ENCODE data around the gene DACH1.

Gene DACH1

DNA sequence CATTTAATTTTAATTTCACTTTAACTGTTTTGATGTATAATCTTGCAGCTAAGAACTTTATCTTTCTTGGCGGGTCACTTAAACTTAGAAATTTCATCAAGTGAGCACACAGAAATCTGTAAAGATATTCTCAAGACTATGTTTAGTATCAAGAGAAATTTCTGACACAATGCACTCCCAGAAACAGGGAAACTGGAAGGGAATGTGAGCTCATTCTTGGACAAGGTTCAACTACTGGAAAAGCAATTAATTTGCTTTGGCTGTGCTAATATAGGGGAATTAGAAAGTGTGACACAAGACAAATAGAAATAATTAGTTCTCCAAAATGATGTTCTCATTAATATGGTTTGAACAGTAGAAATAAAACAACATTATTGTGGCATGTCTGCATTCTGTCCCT lies 402.3 kb downstream of the DACH1 start:
- DNase-seq: peak; percentile 36

DNA sequence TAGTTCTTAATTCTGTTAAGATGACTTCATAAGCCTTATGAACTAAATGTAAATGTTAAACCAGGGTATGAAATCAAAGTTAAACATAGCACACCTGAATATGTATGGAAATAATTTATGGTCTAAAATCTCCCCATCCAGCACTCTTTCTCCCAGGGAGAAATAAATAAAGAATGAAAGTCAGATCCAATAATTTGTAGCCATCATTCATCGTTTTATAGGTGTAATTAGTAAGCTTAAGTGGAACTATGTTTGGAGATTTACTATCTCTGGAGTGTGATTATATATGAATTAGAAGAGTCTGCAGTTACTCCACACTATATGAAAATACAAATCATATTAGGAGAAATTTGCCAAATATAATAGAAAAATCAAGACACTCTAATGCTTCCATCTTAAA lies 405.1 kb downstream of the DACH1 start:
- DNase-seq: no peak

DNA sequence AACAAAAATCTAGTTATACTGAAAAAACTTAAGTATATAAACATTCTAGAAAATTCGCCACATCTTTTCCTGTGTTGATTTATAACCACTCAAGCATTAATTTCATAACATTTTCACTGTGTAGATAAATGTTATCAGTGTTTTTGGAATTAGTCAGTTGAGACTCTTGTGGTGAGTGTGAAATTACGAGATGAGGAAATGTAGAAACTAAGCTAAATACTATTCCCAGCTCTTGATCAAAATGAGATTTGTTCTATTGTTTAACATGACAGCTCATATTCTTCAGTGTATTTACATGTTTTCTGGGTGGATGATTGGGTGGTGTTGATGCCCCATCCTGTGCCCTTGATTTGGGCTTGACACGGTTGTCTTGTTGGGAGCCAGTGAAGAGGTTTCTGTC lies 406.8 kb downstream of the DACH1 start:
- DNase-seq: peak; percentile 54

DNA sequence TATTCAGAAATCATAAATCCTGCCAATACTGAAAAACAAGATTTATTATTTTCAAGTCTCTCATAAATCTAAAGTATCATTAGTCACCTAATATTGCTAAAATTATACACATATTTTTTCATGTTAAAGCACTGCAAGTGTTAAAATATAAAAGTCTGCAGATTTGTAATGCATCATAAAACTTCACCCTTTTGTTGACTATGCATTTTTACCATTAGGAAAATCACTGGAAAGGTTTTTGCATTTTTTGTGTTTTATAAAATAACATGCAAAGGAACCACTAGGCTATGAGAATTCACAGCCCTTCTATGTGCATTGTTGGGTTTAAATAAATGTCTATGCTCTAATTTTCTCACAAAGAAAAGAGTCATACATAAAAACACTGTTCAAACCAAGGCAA lies 407.3 kb downstream of the DACH1 start:
- no peak for DNase-seq

DNA sequence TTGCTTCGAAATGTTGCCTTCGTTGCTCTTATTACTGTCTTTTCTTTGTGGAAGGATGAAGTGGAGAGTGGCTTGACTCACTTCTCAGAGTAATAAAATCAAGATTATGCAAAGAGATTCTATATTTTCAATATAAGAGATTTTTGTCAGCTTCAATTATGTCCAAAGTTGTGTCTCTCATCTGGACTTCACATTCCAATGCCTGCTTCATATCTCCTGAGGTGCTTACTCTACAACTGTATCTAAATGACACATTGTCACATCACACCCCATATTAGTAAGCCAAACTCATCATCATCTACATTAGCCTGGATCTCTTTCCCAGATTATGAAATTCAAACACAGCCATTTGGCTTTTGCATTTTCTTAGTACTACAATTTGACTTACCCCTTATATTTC lies 409.4 kb downstream of the DACH1 start:
- no peak for DNase-seq

DNA sequence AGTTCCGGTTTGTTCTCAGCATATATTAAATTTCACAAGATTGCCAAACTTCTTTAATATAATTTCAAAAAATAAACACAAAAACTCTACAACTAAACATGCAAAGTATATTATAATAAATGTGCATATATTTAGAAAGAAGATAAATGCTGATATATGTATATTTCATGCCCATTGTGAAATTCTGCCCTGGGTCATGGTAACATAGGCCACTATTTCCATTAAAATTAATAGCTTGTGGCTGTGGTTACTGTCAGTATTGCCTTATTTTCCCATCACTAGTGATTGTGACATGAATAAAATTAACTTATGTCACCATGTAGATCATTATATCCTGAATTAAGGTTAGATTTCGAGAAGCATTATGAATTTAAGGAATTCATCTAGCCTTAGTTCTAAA lies 410.9 kb downstream of the DACH1 start:
- DNase-seq: no peak

DNA sequence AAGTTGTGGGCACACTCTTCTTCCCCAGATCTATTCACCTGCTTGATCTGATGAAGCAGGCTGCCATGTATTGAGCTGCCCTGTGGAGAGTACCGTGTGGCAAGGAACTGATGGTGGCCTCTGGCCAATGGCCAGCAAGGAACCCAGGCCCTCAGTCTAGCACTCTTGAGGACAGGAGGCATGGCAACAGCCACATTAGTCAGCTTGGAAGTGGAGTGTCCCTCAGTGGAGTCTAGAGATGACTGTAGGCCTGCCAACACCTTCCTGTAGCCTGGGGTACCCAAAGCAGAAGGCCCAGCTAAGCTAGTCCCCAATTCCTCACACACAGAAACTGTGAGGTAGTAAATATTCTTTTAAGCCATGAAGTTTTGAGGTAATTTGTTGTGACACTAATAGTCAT lies 412.5 kb downstream of the DACH1 start:
- DNase-seq: no peak

DNA sequence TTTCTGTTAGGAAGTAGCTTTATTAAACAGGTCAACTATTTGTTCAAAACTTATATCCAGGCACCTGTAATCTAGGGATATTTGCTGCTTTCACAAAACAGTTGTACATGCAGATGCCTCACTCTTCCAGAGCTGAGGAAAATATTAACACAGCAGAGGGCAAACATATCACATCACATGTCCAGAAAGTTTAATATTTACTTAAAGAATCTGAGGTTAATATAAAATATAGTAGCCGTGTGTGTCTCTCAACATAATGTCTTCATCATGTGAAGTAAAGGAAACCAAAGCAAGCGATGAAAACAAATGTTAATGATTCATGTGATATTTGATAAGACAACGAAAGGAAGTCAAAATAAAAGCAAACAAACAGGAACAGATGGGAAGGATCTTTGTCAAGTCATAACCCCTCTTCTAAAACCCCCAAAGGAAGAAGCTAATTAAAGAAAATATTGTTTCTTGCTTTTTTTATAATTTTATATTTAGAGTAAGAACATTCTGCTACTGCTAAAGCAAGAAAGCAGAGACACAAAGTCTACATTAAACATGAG lies 418.8 kb downstream of the DACH1 start:
- no peak for DNase-seq

DNA sequence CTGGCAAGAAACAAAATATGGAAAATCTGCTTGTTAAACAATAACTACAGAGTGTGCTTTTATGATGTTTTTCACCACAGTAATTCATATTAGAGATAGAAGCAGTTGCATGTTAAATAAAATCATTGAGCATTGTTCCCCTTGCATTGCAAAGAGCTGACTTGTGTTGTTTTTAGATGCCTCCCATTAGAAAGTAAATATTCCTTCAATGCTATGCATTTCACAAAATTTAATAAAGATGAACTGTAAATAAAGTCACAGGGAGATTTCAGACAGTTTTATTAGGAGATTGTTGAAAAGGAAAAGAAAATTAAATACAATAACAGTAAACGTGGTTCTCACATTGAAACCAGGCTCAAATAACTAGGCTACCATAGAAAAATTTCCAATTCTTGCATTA lies 429.3 kb downstream of the DACH1 start:
- no peak for DNase-seq

DNA sequence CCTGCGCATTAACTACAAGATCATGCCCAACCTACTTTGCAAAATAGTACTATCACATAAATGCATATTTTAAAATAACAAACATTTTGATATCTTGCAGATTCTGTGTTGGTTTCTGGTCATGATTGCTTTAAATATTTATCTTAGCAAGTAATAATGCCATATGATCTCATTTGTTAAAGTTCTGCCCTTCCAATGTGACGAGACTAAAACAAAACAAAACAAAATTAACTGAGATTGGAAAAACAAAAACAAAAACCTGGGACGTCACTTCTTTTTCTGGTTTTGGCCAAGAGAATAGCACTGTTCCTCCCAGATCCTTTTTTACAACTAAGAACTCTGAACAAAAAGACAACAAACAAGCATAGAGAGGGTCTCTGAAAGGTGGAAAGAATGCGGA lies 436.3 kb downstream of the DACH1 start:
- no peak for DNase-seq

DNA sequence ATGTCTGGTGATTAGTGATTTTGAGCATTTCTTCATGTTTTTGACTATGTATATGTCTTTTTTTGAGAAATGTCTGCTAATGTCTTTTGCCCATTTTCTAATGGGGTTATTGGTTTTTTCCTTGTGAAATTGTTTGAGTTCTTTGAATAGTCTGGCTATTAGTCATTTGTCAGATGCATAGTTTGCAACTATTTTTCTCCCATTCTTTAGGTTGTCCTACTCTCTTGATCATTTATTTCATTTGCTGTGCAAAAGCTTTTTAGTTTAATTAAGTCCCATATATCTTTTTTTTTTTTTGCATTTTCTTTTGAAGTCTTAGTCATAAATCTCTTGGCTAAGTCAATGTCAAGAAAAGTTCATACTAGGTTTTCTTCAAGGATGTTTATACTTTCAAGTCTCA lies 449.8 kb downstream of the DACH1 start:
- peak; percentile 42 for DNase-seq

DNA sequence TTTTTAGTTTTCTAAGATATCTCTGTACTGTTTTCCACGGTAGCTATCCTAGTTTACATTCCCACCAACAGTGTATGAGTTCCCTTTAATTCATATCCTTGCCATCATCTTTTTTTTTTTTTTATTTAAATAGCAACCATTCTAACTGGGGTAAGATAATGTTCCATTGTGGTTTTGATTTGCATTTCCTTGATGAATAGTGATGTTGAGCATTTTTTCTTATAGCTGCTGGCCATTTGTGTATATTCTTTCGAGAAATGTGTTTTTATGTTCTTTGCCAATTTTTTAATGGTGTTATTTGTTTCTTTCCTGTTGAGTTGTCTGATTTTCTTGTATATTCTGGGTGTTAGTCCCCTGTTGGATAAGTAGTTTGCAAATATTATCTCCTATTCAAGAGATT lies 454.8 kb downstream of the DACH1 start:
- no peak for DNase-seq

DNA sequence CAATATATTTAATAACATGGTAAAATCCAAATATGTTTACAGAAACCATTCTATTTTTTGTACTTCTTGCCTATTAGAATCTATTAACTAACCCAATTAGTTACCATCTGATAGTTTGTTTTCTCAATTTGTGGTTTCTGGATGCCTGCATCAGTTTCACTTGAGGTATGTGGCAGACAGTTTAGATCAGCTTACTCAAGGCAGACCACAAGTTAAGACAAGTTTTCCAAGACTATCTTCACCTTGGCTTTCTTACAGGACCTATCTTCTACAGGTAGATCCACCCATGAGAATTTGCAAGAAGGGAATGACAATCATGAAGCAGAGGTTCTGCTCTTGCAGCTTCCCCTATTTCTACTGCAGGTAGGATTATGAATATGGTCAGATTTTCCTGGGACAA lies 458.6 kb downstream of the DACH1 start:
- DNase-seq: no peak

DNA sequence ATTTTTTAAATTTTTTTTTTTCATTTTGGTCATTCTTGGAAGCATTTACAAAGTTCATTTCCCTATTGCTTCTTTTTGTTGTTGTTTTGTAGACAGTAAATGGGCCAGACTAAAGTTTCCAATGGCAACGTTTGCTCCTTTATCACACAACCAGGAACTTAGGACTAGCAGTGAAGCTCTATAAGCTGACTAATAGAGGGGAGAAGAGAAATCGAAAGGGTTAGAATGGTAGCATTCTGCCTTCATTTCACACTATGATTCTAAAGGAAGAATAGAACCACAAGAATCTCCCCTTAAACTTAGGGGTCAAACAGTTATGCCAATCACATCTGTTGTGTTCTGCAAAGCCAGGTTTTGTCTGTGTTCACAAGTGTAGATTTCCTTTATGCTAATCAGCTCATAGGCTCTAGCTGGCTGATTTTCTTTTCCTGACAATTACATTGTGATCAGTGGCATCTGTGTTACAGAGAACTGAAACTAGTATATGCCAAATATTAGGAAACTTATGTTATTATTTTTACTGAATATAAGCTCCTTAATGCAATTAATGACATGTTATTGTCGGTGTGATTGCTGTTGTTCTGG lies 467.3 kb downstream of the DACH1 start:
- no peak for DNase-seq

DNA sequence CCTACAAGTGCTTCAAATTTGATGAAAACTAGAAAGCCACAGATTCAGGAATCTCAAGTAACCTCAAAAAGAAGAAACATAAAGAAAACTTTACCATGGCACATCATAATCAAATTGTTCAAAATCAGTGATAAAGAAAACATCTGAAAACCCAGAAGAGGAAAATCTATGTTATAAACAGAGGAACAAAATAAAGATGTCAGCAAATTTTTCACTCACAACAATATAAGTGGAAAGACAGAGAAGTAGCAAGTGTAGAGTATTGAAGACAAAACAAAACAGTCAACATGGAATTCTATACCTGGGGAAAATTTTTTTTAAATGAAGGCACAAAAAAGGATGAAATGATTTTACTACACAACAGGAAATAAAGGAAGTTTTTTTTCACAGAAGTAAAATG lies 470.9 kb downstream of the DACH1 start:
- no peak for DNase-seq

DNA sequence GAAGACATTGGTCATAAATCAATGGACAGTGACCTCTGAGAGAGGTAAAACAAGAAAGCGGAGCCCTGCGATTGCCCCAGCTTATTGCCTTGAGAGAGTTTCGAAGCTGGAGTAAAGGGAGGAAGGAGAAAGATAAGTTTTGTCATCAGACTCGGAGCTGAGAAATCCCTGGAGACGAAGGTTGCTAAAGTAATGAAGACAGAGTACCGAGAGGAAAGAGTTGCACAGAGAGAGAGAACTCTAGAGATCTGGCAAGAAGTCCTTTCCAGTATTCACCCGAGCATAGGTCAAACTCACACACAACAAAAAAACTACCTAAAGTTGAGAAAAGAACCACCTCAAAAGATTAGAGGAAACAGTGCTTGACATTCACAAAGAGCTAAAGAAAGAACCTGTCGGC lies 472.0 kb downstream of the DACH1 start:
- no peak for DNase-seq

DNA sequence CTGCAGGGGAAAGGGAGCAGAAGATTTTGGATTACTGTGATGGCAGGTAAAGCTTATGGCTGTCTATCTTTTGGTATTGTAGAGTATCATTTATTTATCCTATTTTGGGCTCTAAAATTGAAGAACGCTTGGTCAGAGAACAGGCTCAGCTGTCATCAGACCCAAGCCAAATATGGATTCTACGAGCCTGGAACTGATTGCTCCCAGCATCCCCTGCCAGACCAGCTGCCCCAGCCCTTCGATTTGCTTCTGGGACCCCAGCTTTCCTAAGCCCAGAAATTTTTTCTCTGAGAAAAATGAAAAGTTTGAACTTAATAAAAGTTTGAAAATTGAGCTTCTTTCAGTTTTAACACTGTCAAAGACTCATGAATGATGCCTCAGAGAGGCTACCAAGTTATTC lies 472.8 kb downstream of the DACH1 start:
- no peak for DNase-seq

All from NCI-H226 (cell line).